HG02588 (cell line): ENCODE results near the gene RAB31.
"Not testable (repeated sequence)": the region's sequence is repeated elsewhere in the genome, so short reads cannot be mapped to it uniquely, and the experiment has no call there.

Source experiments
- ATAC-seq: cut with Tn5 transposase; IDR thresholded peaks from one replicate; pipeline ENCODE4 v1.9.1; 2021; ENCODE audit warnings: mild to moderate bottlenecking, moderate library complexity; ENCODE audit not compliant: unreplicated experiment

Gene RAB31

GRCh38 chr18:9757827-9758621, 49.9 kb downstream of the RAB31 start:
- no peak for ATAC-seq

- no peak for ATAC-seq
These were observed 50.5 kb downstream of the RAB31 start for GRCh38 chr18:9758624-9759075.

- no peak for ATAC-seq
These were observed 52.5 kb downstream of the RAB31 start for GRCh38 chr18:9760641-9761040.

GRCh38 chr18:9762526-9762925, 54.4 kb downstream of the RAB31 start:
- ATAC-seq: no peak

- no peak for ATAC-seq
These were observed 55.1 kb downstream of the RAB31 start for GRCh38 chr18:9763157-9763556.

GRCh38 chr18:9764011-9764481, 55.9 kb downstream of the RAB31 start:
- ATAC-seq: no peak

- no peak for ATAC-seq
These were observed 57.4 kb downstream of the RAB31 start for GRCh38 chr18:9765501-9765900.

- no peak for ATAC-seq
These were observed 58.0 kb downstream of the RAB31 start for GRCh38 chr18:9766076-9766481.

- ATAC-seq: no peak
These were observed 58.6 kb downstream of the RAB31 start for GRCh38 chr18:9766740-9767139.

- not testable (repeated sequence) for ATAC-seq
These were observed 60.1 kb downstream of the RAB31 start for GRCh38 chr18:9768071-9768691.

- not testable (repeated sequence) for ATAC-seq
These were observed 62.0 kb downstream of the RAB31 start for GRCh38 chr18:9770111-9770510.

GRCh38 chr18:9771261-9771976, 63.3 kb downstream of the RAB31 start:
- peak; percentile 54 for ATAC-seq

GRCh38 chr18:9771977-9772660, 64.0 kb downstream of the RAB31 start:
- no peak for ATAC-seq

- ATAC-seq: no peak
These were observed 65.0 kb downstream of the RAB31 start for GRCh38 chr18:9772847-9773677.

- no peak for ATAC-seq
These were observed 66.0 kb downstream of the RAB31 start for GRCh38 chr18:9774150-9774549.

- ATAC-seq: no peak
These were observed 67.1 kb downstream of the RAB31 start for GRCh38 chr18:9775178-9775577.

- no peak for ATAC-seq
These were observed 71.5 kb downstream of the RAB31 start for GRCh38 chr18:9779630-9780029.

- ATAC-seq: no peak
These were observed 74.2 kb downstream of the RAB31 start for GRCh38 chr18:9782073-9782857.

GRCh38 chr18:9786631-9787030, 78.5 kb downstream of the RAB31 start:
- ATAC-seq: no peak
